Glutamatergic neuron (in vitro differentiated cells): ENCODE results near the gene NASP. TPM values are rescaled to one million over a fixed set of nuclear protein-coding genes. Genes with fewer than 3 reads are reported as not detected.

ENCODE experiments used
- DNase-seq: peaks from one replicate; pipeline ENCODE4 v3.0.0; 2022
- H3K27ac Mint-ChIP-seq: one replicate; pipeline ENCODE4 v1.8.0; 2020; ENCODE audit warnings: mild to moderate bottlenecking, mixed read lengths, inconsistent platforms; ENCODE audit not compliant: unreplicated experiment
- H3K27me3 Mint-ChIP-seq: one replicate; pipeline ENCODE4 v1.8.0; 2020; ENCODE audit warnings: mild to moderate bottlenecking, moderate library complexity, mixed read lengths, inconsistent platforms; ENCODE audit not compliant: unreplicated experiment
- H3K36me3 Mint-ChIP-seq: one replicate; pipeline ENCODE4 v1.8.0; 2020; ENCODE audit warnings: mild to moderate bottlenecking, mixed read lengths, inconsistent platforms; ENCODE audit not compliant: unreplicated experiment
- H3K4me1 Mint-ChIP-seq: one replicate; pipeline ENCODE4 v1.8.0; 2020; ENCODE audit warnings: mild to moderate bottlenecking, low read depth, mixed read lengths, inconsistent platforms; ENCODE audit not compliant: unreplicated experiment
- H3K4me3 Mint-ChIP-seq: one replicate; pipeline ENCODE4 v1.8.0; 2020; ENCODE audit warnings: mild to moderate bottlenecking, mixed read lengths, inconsistent platforms; ENCODE audit not compliant: unreplicated experiment
- H3K9me3 Mint-ChIP-seq: one replicate; pipeline ENCODE4 v1.8.0; 2020; ENCODE audit warnings: mild to moderate bottlenecking, moderate library complexity, mixed read lengths, inconsistent platforms; ENCODE audit not compliant: unreplicated experiment
- CTCF ChIP-seq: fragments of 200-600 bp; sonication (generic); IDR thresholded peaks from one replicate; pipeline ENCODE4 v1.5.0; 2021; ENCODE audit not compliant: partially characterized antibody, unreplicated experiment
- total RNA-seq: library from RNA; stranded (reverse); fragmentation: NEBNext Ultra II Directional; extraction: Animal tissue kit (Norgen Biotek cat#: 25700); gene quantifications from one replicate; pipeline ENCODE4 v1.2.1, GENCODE V29; 2021; ENCODE audit not compliant: unreplicated experiment

The NASP gene
- total RNA-seq, 1 donor from 2014 or later, result 139 TPM

GRCh38 chr1:45545553-45546310 lies 38.1 kb upstream of the NASP start:
- TF ChIP-seq CTCF, result no peak
- peaks cover 6% of the 10 kb centered on the region for H3K27me3 Mint-ChIP-seq
- H3K27ac Mint-ChIP-seq, result peak overlapping the region; percentile 1
- DNase-seq, result no peak
- no peaks in the 10 kb centered on the region for H3K36me3 Mint-ChIP-seq
- no peak overlapping the region for H3K4me3 Mint-ChIP-seq
- peaks cover 17% of the 10 kb centered on the region for H3K4me1 Mint-ChIP-seq
- H3K9me3 Mint-ChIP-seq, result peaks cover 6% of the 10 kb centered on the region

- TF ChIP-seq CTCF, result no peak
- peak; percentile 88 for DNase-seq
- Mint-ChIP-seq H3K27ac (peak within 1 kb of the TSS; percentile 98), H3K4me1 (peaks cover 10% of the 10 kb centered on the region), H3K27me3 (peaks cover 6% of the 10 kb centered on the region), H3K36me3 (no peaks in the 10 kb centered on the region), H3K4me3 (peak within 1 kb of the TSS; percentile 98), H3K9me3 (peaks cover 4% of the 10 kb centered on the region)
Measured at GRCh38 chr1:45550401-45551351, 33.2 kb upstream of the NASP start, which contains the start of gene AKR1A1. Gene AKR1A1, plus strand, starts transcription at chr1:45550826. Its CDS starts 10,969 bp downstream, at chr1:45561795.

GRCh38 chr1:45551684-45552083 lies 32.2 kb upstream of the NASP start:
- H3K9me3 Mint-ChIP-seq, result peaks cover 4% of the 10 kb centered on the region
- no peak for TF ChIP-seq CTCF
- H3K4me1 Mint-ChIP-seq, result peaks cover 10% of the 10 kb centered on the region
- peak overlapping the region; percentile 98 for H3K27ac Mint-ChIP-seq
- no peaks in the 10 kb centered on the region for H3K36me3 Mint-ChIP-seq
- H3K27me3 Mint-ChIP-seq, result peaks cover 6% of the 10 kb centered on the region
- DNase-seq, result no peak
- peak overlapping the region; percentile 98 for H3K4me3 Mint-ChIP-seq

GRCh38 chr1:45552331-45552730 lies 31.5 kb upstream of the NASP start:
- peaks cover 6% of the 10 kb centered on the region for H3K27me3 Mint-ChIP-seq
- DNase-seq, result no peak
- H3K9me3 Mint-ChIP-seq, result peaks cover 4% of the 10 kb centered on the region
- H3K36me3 Mint-ChIP-seq, result no peaks in the 10 kb centered on the region
- no peak for TF ChIP-seq CTCF
- H3K4me3 Mint-ChIP-seq, result peak overlapping the region; percentile 82
- H3K4me1 Mint-ChIP-seq, result peaks cover 11% of the 10 kb centered on the region
- H3K27ac Mint-ChIP-seq, result peak overlapping the region; percentile 10
